Naive thymus-derived CD8-positive, alpha-beta T cell (primary cell): ENCODE data around the gene GJC3. TPM values are rescaled to one million over a fixed set of nuclear protein-coding genes. Genes with fewer than 3 reads are reported as not detected.
A peak's percentile ranks its signal among the peaks of the same experiment; 100 is the strongest.

Experiments used
- ATAC-seq, 2 donors: fragments of 150-1000 bp; cut with Tn5 transposase in 1 of 2; sonication (Bioruptor Pico), chemical (Tn5 transposase) in 1 of 2; 1 replicate in 1 of 2; 2 replicates in 1 of 2; pipeline ENCODE4 v1.10.0; 2021; ENCODE audit warnings: mild to moderate bottlenecking in 2 of 2, moderate library complexity in 2 of 2
- POLR2A ChIA-PET: fragments of 350-600 bp; sonication (Branson Sonifier 250); formaldehyde crosslinking; loops from one replicate; lab custom pipeline; 2021; ENCODE audit warnings: antibody characterized with exemption; lab: Charles Lee
- DNase-seq, 10 donors: peaks; one replicate each; pipeline versions ENCODE4 v3.0.0 to v3.0.0-alpha.2; 2020 to 2022
- H3K27ac Mint-ChIP-seq, 10 donors: one replicate each; pipeline ENCODE4 v1.8.0; 2020 to 2022; ENCODE audit warnings: mild to moderate bottlenecking in 10 of 10, mixed read lengths in 10 of 10, moderate library complexity in 4 of 10, inconsistent platforms in 1 of 10
- H3K27me3 Mint-ChIP-seq, 5 donors: one replicate each; pipeline ENCODE4 v1.8.0; 2021 to 2022; ENCODE audit warnings: mixed read lengths in 5 of 5
- H3K36me3 Mint-ChIP-seq, 3 donors: one replicate each; pipeline ENCODE4 v1.8.0; 2020 to 2022; ENCODE audit warnings: mixed read lengths in 3 of 3, mild to moderate bottlenecking in 2 of 3, inconsistent platforms in 1 of 3
- H3K4me1 Mint-ChIP-seq, 4 donors: one replicate each; pipeline ENCODE4 v1.8.0; 2021 to 2022; ENCODE audit warnings: mixed read lengths in 4 of 4
- H3K4me3 Mint-ChIP-seq, 10 donors: one replicate each; pipeline ENCODE4 v1.8.0; 2020 to 2022; ENCODE audit warnings: mild to moderate bottlenecking in 10 of 10, mixed read lengths in 10 of 10, moderate library complexity in 6 of 10, inconsistent platforms in 1 of 10
- H3K9me3 Mint-ChIP-seq, 9 donors: one replicate each; pipeline ENCODE4 v1.8.0; 2020 to 2022; ENCODE audit warnings: mixed read lengths in 9 of 9, mild to moderate bottlenecking in 3 of 9, inconsistent platforms in 1 of 9, moderate library complexity in 1 of 9
- polyA plus RNA-seq, 3 donors: library from polyadenylated mRNA; unstranded; fragments of 300-500 nt; fragmentation: Illumina TruSeq; gene quantifications; one replicate each; pipeline ENCODE4 v1.2.3, GENCODE V29; 2021
- total RNA-seq, 8 experiments: library from RNA in 2 of 8; stranded (reverse) in 2 of 8; gene quantifications; one replicate each; pipeline ENCODE4 v1.2.3 and lab custom pipeline; 2021 to 2026

GJC3 gene
- total and polyA plus RNA-seq, 5 experiments from 2014 or later: 0.42 to 2.0 (median 1.6) TPM; not detected in 1

- no peaks in the 10 kb centered on the region for H3K36me3 Mint-ChIP-seq
- H3K27ac Mint-ChIP-seq: peak overlapping the region in 5 of 10 donors; percentile 0 to 34 (median 8)
- peak overlapping the region in 5 of 10 donors; percentile 2 to 85 (median 38) for H3K4me3 Mint-ChIP-seq
- no peak for ATAC-seq
- POLR2A ChIA-PET: interaction anchor here (0.6 to 1.0 kb wide), 2 partner anchors 8 to 451 kb away, joined by 3 to 9 read pairs; partner anchors contain the start of gene TRIM4
- no peaks in the 10 kb centered on the region for H3K9me3 Mint-ChIP-seq
- peaks cover 16 to 33% (median 21%) of the 10 kb centered on the region in 4 donors for H3K4me1 Mint-ChIP-seq
- peaks cover 3 to 18% (median 5%) of the 10 kb centered on the region in 5 donors for H3K27me3 Mint-ChIP-seq
- DNase-seq: no peak
Observed at GRCh38 chr7:99927536-99927935, 1.9 kb downstream of the GJC3 start.

GRCh38 chr7:99926321-99926720, 3.1 kb downstream of the GJC3 start:
- peaks cover 0 to 5% (median 0%) of the 10 kb centered on the region in 3 donors for H3K36me3 Mint-ChIP-seq
- no peak for DNase-seq
- peaks cover 16 to 33% (median 21%) of the 10 kb centered on the region in 4 donors for H3K4me1 Mint-ChIP-seq
- H3K27ac Mint-ChIP-seq: peak overlapping the region in 1 of 10 donors; percentile 31
- ATAC-seq: no peak
- H3K4me3 Mint-ChIP-seq: no peak overlapping the region
- POLR2A ChIA-PET: no interaction called here
- H3K9me3 Mint-ChIP-seq: no peaks in the 10 kb centered on the region
- H3K27me3 Mint-ChIP-seq: peaks cover 3 to 15% (median 5%) of the 10 kb centered on the region in 5 donors

GRCh38 chr7:99923200-99923599, 6.2 kb downstream of the GJC3 start:
- H3K27ac Mint-ChIP-seq: no peak overlapping the region
- peaks cover 9 to 30% (median 18%) of the 10 kb centered on the region in 4 donors for H3K4me1 Mint-ChIP-seq
- H3K27me3 Mint-ChIP-seq: peaks cover 0 to 12% (median 5%) of the 10 kb centered on the region in 5 donors
- no peak overlapping the region for H3K4me3 Mint-ChIP-seq
- POLR2A ChIA-PET: no interaction called here
- H3K9me3 Mint-ChIP-seq: no peaks in the 10 kb centered on the region
- DNase-seq (no peak), ATAC-seq (no peak)
- peaks cover 0 to 5% (median 0%) of the 10 kb centered on the region in 3 donors for H3K36me3 Mint-ChIP-seq

GRCh38 chr7:99920149-99920548, 9.3 kb downstream of the GJC3 start:
- Mint-ChIP-seq H3K36me3 (peaks cover 0 to 27% (median 0%) of the 10 kb centered on the region in 3 donors), H3K27me3 (no peaks in the 10 kb centered on the region), H3K9me3 (no peaks in the 10 kb centered on the region), H3K27ac (peak overlapping the region; percentile 96 to 99 (median 98)), H3K4me3 (peak overlapping the region; percentile 89 to 98 (median 94)), H3K4me1 (peaks cover 32 to 54% (median 47%) of the 10 kb centered on the region in 4 donors)
- DNase-seq (no peak), ATAC-seq (no peak)
- POLR2A ChIA-PET: interaction anchor here (0.5 to 4.7 kb wide), 17 partner anchors 8 to 526 kb away, joined by 4 to 50 read pairs (median 8); partner anchors contain the start of genes AP4M1, COPS6, GJC3 and MBLAC1

- ATAC-seq (no peak), DNase-seq (no peak)
- Mint-ChIP-seq H3K4me3 (peak overlapping the region; percentile 89 to 98 (median 94)), H3K27me3 (no peaks in the 10 kb centered on the region), H3K27ac (peak overlapping the region; percentile 96 to 99 (median 98)), H3K9me3 (no peaks in the 10 kb centered on the region), H3K4me1 (peaks cover 35 to 58% (median 49%) of the 10 kb centered on the region in 4 donors), H3K36me3 (peaks cover 0 to 30% (median 0%) of the 10 kb centered on the region in 3 donors)
- POLR2A ChIA-PET: interaction anchor here (0.5 to 4.7 kb wide), 26 partner anchors 8 to 525 kb away, joined by 3 to 50 read pairs (median 5); partner anchors contain the start of genes AP4M1, COPS6, GJC3 and MBLAC1
Observed at GRCh38 chr7:99919814-99920112, 9.7 kb downstream of the GJC3 start.

- peak within 1 kb of the TSS; percentile 89 to 98 (median 94) for H3K4me3 Mint-ChIP-seq
- peaks cover 37 to 63% (median 54%) of the 10 kb centered on the region in 4 donors for H3K4me1 Mint-ChIP-seq
- DNase-seq (peak; percentile 76 to 94 (median 87)), ATAC-seq (peak; percentile 97 to 98)
- POLR2A ChIA-PET: interaction anchor here (0.5 to 4.7 kb wide), 32 partner anchors 9 to 525 kb away, joined by 3 to 50 read pairs (median 5); partner anchors contain the start of genes AP4M1, COPS6, GJC3 and MBLAC1
- H3K27me3 Mint-ChIP-seq: no peaks in the 10 kb centered on the region
- H3K9me3 Mint-ChIP-seq: no peaks in the 10 kb centered on the region
- H3K27ac Mint-ChIP-seq: peak within 1 kb of the TSS; percentile 96 to 99 (median 98)
- peaks cover 0 to 34% (median 0%) of the 10 kb centered on the region in 3 donors for H3K36me3 Mint-ChIP-seq
Observed at GRCh38 chr7:99918959-99919813, 10.2 kb downstream of the GJC3 start, which contains the start of gene TRIM4. Gene TRIM4, minus strand, starts transcription at chr7:99919530. Its CDS starts 129 bp downstream, at chr7:99919401.

- peaks cover 30 to 60% (median 56%) of the 10 kb centered on the region in 4 donors for H3K4me1 Mint-ChIP-seq
- H3K27ac Mint-ChIP-seq: peak overlapping the region in 6 of 10 donors; percentile 1 to 89 (median 69)
- peak overlapping the region in 1 of 10 donors; percentile 21 for H3K4me3 Mint-ChIP-seq
- H3K36me3 Mint-ChIP-seq: peaks cover 5 to 82% (median 14%) of the 10 kb centered on the region in 3 donors
- H3K9me3 Mint-ChIP-seq: no peaks in the 10 kb centered on the region
- DNase-seq (no peak), ATAC-seq (no peak)
- no peaks in the 10 kb centered on the region for H3K27me3 Mint-ChIP-seq
- POLR2A ChIA-PET: no interaction called here
Observed at GRCh38 chr7:99910976-99911375, 18.4 kb downstream of the GJC3 start.

GRCh38 chr7:99901581-99901980, 27.8 kb downstream of the GJC3 start:
- POLR2A ChIA-PET: no interaction called here
- Mint-ChIP-seq H3K9me3 (no peaks in the 10 kb centered on the region), H3K27me3 (no peaks in the 10 kb centered on the region)

GRCh38 chr7:99899830-99900519, 29.4 kb downstream of the GJC3 start:
- peak overlapping the region in 1 of 10 donors; percentile 22 for H3K27ac Mint-ChIP-seq
- H3K9me3 Mint-ChIP-seq: no peaks in the 10 kb centered on the region
- peaks cover 5 to 61% (median 33%) of the 10 kb centered on the region in 3 donors for H3K36me3 Mint-ChIP-seq
- H3K4me1 Mint-ChIP-seq: peaks cover 6 to 8% (median 6%) of the 10 kb centered on the region in 4 donors
- DNase-seq: no peak
- no peak overlapping the region for H3K4me3 Mint-ChIP-seq
- POLR2A ChIA-PET: no interaction called here
- ATAC-seq: no peak
- H3K27me3 Mint-ChIP-seq: no peaks in the 10 kb centered on the region

More at GRCh38 chr7:99901581-99901980, 27.8 kb downstream of the GJC3 start:
- Mint-ChIP-seq H3K27ac (peak overlapping the region in 3 of 10 donors; percentile 33 to 86 (median 63)), H3K4me1 (peaks cover 6 to 9% (median 7%) of the 10 kb centered on the region in 4 donors), H3K36me3 (peaks cover 5 to 77% (median 33%) of the 10 kb centered on the region in 3 donors), H3K4me3 (no peak overlapping the region)
- ATAC-seq (no peak), DNase-seq (no peak)

GRCh38 chr7:99898836-99899235, 30.6 kb downstream of the GJC3 start:
- no peak overlapping the region for H3K4me3 Mint-ChIP-seq
- no peak for DNase-seq
- POLR2A ChIA-PET: no interaction called here
- no peak overlapping the region for H3K27ac Mint-ChIP-seq
- H3K36me3 Mint-ChIP-seq: peaks cover 5 to 51% (median 32%) of the 10 kb centered on the region in 3 donors
- H3K9me3 Mint-ChIP-seq: no peaks in the 10 kb centered on the region
- peaks cover 6 to 8% (median 6%) of the 10 kb centered on the region in 4 donors for H3K4me1 Mint-ChIP-seq
- no peak for ATAC-seq
- H3K27me3 Mint-ChIP-seq: no peaks in the 10 kb centered on the region

- DNase-seq: no peak
- Mint-ChIP-seq H3K27ac (peak overlapping the region in 4 of 10 donors; percentile 23 to 65 (median 61)), H3K4me1 (peaks cover 6 to 9% (median 7%) of the 10 kb centered on the region in 4 donors), H3K4me3 (no peak overlapping the region), H3K9me3 (no peaks in the 10 kb centered on the region), H3K36me3 (peaks cover 5 to 44% (median 26%) of the 10 kb centered on the region in 3 donors), H3K27me3 (no peaks in the 10 kb centered on the region)
- POLR2A ChIA-PET: no interaction called here
- peak in 1 of 2 donors; percentile 16 for ATAC-seq
Observed at GRCh38 chr7:99898023-99898357, 31.4 kb downstream of the GJC3 start.
